Choroid plexus epithelial cell (primary cell): ENCODE results near the gene VMAC.

Experiments used
- DNase-seq: peaks from one replicate; pipeline ENCODE4 v3.0.0-alpha.2; 2010; ENCODE audit warnings: low read depth
- H3K4me3 ChIP-seq: 2 replicates; pipeline ENCODE4 v1.5.1; 2011; ENCODE audit warnings: low read depth, mild to moderate bottlenecking, control low read depth, low read length, moderate library complexity
- TF ChIP-seq, protein P1 (sequence below): conservative IDR thresholded peaks from 2 replicates; pipeline ENCODE4 v1.5.1; 2011; ENCODE audit warnings: low read depth, mild to moderate bottlenecking, control low read depth, inconsistent platforms, low read length, moderate library complexity

VMAC gene

DNA sequence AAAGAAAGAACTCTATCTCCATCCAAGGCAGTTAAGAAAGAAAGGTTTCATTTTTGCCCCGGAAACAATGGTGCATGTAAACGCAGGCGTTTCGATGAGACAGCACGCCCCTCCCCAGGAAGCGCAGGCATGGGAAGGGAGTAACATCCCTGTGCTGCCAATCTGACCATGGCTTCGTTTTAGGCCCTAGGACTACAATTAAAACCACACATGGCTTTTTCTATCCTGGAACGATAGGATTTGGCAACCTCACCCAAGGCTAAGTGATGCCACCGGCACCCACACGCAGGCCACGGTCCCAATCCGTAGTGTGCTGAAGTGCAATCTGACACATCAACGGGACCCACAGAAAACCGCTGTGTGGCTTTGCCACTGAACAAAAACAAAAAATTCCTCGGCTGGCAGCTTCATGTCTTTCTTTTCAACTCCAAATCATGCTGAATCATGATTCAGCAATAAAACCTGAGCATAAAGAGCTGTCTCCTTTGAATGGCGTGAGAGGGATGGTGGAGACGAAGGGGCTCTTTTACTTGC lies 49.1 kb downstream of the VMAC start:
- DNase-seq = no peak
- no peak overlapping the region for H3K4me3 ChIP-seq
- TF ChIP-seq, protein P1, sequence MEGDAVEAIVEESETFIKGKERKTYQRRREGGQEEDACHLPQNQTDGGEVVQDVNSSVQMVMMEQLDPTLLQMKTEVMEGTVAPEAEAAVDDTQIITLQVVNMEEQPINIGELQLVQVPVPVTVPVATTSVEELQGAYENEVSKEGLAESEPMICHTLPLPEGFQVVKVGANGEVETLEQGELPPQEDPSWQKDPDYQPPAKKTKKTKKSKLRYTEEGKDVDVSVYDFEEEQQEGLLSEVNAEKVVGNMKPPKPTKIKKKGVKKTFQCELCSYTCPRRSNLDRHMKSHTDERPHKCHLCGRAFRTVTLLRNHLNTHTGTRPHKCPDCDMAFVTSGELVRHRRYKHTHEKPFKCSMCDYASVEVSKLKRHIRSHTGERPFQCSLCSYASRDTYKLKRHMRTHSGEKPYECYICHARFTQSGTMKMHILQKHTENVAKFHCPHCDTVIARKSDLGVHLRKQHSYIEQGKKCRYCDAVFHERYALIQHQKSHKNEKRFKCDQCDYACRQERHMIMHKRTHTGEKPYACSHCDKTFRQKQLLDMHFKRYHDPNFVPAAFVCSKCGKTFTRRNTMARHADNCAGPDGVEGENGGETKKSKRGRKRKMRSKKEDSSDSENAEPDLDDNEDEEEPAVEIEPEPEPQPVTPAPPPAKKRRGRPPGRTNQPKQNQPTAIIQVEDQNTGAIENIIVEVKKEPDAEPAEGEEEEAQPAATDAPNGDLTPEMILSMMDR = no peak

- no peak for DNase-seq
- H3K4me3 ChIP-seq = no peak overlapping the region
- TF ChIP-seq, protein P1 = no peak
These were observed 49.6 kb downstream of the VMAC start for GRCh38 chr19:5954293-5954692.

DNA sequence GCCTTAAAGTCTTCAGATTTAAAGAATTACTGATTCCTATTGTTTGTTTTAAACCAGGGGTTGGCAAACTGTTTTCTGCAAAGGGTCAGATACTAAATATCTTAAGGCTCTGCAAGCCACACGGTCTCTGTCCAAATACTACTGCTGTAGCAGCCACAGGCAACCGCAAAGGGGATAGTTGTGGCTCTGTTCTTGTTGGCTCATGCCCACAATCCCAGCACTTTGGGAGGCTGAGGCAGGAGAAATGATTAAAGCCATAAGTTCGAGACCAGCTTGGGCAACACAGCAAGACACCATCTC lies 50.9 kb downstream of the VMAC start:
- H3K4me3 ChIP-seq = no peak overlapping the region
- DNase-seq = peak; percentile 26
- TF ChIP-seq, protein P1 = no peak

DNA sequence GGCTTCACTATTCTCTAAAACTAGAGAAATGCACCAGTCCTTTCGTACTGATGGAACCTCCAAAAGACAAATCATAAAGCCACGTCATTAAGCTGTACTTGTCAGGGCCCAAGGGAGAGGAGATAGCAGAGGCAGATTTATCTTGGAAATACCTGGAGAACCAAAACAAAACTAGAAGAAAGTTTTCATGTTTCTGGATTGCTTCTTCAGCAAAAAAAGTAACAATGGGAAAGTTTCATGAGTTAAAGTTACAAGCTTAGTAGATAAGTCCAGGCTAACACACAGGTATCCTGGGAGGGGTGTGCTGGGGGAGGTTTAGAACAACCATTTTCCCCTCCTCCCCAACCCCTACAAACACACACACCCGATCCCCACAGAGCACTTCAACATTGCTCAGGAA lies 51.7 kb downstream of the VMAC start:
- no peak overlapping the region for H3K4me3 ChIP-seq
- TF ChIP-seq, protein P1 = no peak
- no peak for DNase-seq

- no peak for DNase-seq
- H3K4me3 ChIP-seq = no peak overlapping the region
- TF ChIP-seq, protein P1 = no peak
These were observed 52.1 kb downstream of the VMAC start for GRCh38 chr19:5956728-5957127.

- no peak overlapping the region for H3K4me3 ChIP-seq
- TF ChIP-seq, protein P1 = no peak
- DNase-seq = no peak
These were observed 52.5 kb downstream of the VMAC start for GRCh38 chr19:5957170-5957569.

DNA sequence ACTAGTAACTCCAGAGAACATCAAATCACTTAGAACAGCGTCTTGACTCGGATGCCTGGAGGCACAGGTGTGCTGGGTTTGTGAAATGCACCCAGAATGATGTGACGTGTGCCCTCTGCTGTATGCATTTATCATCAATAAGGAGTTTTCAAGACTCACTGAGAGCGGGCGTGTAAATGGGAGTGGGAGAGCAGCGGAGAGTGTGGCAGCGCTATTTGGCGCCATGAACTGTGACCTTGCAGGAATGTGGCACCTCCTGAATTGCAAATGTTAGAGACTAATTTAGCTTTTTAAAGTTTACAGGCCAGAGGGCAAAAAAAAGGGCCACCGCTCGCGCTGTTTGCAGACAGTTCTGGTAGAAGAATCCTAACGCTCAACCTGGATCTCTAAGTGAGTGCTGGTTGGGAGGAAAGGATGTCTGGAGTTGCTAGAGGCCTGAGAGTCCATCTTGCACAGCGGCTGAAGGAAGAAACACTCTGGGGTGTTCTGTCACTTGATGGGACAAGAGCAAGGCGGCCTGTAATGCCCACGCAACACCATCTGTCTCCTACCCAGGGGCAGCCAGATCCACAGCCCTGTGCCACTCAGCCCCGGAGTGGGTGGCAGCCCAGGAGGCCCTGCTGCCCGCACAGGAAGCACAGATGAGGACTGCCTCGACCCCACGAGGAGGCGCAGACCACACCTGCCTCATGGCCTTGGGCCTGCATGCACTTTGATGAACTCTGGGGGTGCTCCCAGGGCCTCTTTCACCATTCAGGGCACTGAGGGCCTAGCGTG lies 53.6 kb downstream of the VMAC start:
- no peak overlapping the region for H3K4me3 ChIP-seq
- no peak for DNase-seq
- TF ChIP-seq, protein P1 = no peak
